Measurements from ENCODE around the gene CT45A10.
"Not testable (repeated sequence)": the region's sequence is repeated elsewhere in the genome, so short reads cannot be mapped to it uniquely, and the experiment has no call there.

DNA sequence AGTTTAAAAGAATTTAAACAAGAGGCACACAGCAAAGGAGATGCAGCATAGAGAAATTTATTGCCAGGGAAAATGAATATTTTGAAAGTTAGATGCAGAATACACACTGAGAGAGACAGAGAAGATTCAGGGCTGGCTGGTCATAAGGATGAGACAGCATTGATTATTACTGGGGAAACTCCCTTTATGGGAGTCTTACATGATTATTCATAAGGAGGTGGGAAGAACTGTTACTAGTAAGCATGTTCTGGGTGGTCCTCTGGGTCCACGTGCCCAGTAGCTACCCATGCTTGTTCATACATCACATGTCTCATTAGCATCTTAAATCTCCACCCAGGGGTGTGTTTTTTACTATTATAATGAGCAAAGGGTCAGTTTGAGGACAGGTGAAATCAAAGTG is 27.3 kb upstream of the CT45A10 start:
- TF ChIP-seq, protein P1, sequence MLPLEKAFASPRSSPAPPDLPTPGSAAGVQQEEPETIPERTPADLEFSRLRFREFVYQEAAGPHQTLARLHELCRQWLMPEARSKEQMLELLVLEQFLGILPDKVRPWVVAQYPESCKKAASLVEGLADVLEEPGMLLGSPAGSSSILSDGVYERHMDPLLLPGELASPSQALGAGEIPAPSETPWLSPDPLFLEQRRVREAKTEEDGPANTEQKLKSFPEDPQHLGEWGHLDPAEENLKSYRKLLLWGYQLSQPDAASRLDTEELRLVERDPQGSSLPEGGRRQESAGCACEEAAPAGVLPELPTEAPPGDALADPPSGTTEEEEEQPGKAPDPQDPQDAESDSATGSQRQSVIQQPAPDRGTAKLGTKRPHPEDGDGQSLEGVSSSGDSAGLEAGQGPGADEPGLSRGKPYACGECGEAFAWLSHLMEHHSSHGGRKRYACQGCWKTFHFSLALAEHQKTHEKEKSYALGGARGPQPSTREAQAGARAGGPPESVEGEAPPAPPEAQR (CRISPR knock-in tag; IDR thresholded peaks at IDR 0.05) = not testable (repeated sequence)
- TF ChIP-seq, protein P2, sequence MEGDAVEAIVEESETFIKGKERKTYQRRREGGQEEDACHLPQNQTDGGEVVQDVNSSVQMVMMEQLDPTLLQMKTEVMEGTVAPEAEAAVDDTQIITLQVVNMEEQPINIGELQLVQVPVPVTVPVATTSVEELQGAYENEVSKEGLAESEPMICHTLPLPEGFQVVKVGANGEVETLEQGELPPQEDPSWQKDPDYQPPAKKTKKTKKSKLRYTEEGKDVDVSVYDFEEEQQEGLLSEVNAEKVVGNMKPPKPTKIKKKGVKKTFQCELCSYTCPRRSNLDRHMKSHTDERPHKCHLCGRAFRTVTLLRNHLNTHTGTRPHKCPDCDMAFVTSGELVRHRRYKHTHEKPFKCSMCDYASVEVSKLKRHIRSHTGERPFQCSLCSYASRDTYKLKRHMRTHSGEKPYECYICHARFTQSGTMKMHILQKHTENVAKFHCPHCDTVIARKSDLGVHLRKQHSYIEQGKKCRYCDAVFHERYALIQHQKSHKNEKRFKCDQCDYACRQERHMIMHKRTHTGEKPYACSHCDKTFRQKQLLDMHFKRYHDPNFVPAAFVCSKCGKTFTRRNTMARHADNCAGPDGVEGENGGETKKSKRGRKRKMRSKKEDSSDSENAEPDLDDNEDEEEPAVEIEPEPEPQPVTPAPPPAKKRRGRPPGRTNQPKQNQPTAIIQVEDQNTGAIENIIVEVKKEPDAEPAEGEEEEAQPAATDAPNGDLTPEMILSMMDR (IDR thresholded peaks at IDR 0.05) = not testable (repeated sequence)
- TF ChIP-seq, protein P3, sequence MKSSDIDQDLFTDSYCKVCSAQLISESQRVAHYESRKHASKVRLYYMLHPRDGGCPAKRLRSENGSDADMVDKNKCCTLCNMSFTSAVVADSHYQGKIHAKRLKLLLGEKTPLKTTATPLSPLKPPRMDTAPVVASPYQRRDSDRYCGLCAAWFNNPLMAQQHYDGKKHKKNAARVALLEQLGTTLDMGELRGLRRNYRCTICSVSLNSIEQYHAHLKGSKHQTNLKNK (CRISPR knock-in tag; IDR thresholded peaks at IDR 0.05) = not testable (repeated sequence)
- not testable (repeated sequence) for TF ChIP-seq SMAD3 (CRISPR knock-in tag; IDR thresholded peaks at IDR 0.05; ENCODE audit: borderline replicate concordance); JUN (CRISPR knock-in tag; IDR thresholded peaks at IDR 0.05); SP1 (CRISPR knock-in tag; conservative IDR thresholded peaks at IDR 0.05); CREB1 (CRISPR knock-in tag; IDR thresholded peaks at IDR 0.05); ZNF416 (CRISPR knock-in tag; IDR thresholded peaks at IDR 0.05)
- TF ChIP-seq, protein P4, sequence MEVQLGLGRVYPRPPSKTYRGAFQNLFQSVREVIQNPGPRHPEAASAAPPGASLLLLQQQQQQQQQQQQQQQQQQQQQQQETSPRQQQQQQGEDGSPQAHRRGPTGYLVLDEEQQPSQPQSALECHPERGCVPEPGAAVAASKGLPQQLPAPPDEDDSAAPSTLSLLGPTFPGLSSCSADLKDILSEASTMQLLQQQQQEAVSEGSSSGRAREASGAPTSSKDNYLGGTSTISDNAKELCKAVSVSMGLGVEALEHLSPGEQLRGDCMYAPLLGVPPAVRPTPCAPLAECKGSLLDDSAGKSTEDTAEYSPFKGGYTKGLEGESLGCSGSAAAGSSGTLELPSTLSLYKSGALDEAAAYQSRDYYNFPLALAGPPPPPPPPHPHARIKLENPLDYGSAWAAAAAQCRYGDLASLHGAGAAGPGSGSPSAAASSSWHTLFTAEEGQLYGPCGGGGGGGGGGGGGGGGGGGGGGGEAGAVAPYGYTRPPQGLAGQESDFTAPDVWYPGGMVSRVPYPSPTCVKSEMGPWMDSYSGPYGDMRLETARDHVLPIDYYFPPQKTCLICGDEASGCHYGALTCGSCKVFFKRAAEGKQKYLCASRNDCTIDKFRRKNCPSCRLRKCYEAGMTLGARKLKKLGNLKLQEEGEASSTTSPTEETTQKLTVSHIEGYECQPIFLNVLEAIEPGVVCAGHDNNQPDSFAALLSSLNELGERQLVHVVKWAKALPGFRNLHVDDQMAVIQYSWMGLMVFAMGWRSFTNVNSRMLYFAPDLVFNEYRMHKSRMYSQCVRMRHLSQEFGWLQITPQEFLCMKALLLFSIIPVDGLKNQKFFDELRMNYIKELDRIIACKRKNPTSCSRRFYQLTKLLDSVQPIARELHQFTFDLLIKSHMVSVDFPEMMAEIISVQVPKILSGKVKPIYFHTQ (CRISPR knock-in tag; IDR thresholded peaks at IDR 0.05) = not testable (repeated sequence)
- TF ChIP-seq, protein P5, sequence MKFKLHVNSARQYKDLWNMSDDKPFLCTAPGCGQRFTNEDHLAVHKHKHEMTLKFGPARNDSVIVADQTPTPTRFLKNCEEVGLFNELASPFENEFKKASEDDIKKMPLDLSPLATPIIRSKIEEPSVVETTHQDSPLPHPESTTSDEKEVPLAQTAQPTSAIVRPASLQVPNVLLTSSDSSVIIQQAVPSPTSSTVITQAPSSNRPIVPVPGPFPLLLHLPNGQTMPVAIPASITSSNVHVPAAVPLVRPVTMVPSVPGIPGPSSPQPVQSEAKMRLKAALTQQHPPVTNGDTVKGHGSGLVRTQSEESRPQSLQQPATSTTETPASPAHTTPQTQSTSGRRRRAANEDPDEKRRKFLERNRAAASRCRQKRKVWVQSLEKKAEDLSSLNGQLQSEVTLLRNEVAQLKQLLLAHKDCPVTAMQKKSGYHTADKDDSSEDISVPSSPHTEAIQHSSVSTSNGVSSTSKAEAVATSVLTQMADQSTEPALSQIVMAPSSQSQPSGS (CRISPR knock-in tag; IDR thresholded peaks at IDR 0.05; ENCODE audit: borderline replicate concordance, low read depth) = not testable (repeated sequence)
- TF ChIP-seq, protein P6, sequence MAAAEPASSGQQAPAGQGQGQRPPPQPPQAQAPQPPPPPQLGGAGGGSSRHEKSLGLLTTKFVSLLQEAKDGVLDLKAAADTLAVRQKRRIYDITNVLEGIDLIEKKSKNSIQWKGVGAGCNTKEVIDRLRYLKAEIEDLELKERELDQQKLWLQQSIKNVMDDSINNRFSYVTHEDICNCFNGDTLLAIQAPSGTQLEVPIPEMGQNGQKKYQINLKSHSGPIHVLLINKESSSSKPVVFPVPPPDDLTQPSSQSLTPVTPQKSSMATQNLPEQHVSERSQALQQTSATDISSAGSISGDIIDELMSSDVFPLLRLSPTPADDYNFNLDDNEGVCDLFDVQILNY (CRISPR knock-in tag; IDR thresholded peaks at IDR 0.05) = not testable (repeated sequence)
- TF ChIP-seq, protein P7, sequence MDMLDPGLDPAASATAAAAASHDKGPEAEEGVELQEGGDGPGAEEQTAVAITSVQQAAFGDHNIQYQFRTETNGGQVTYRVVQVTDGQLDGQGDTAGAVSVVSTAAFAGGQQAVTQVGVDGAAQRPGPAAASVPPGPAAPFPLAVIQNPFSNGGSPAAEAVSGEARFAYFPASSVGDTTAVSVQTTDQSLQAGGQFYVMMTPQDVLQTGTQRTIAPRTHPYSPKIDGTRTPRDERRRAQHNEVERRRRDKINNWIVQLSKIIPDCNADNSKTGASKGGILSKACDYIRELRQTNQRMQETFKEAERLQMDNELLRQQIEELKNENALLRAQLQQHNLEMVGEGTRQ (CRISPR knock-in tag; IDR thresholded peaks at IDR 0.05) = not testable (repeated sequence)
